Stimulated activated CD4-positive, alpha-beta T cell treated with anti-CD3 and anti-CD28 coated beads, Interleukin-4, amount 100 ng/mL, for 48 hours (primary cell): ENCODE measurements around the gene ADAMTS7.
"Not testable (repeated sequence)": the region's sequence is repeated elsewhere in the genome, so short reads cannot be mapped to it uniquely, and the experiment has no call there.

Experiments used
- DNase-seq, 2 donors: peaks; one replicate each; pipeline ENCODE4 v3.0.0-alpha.2; 2020; ENCODE audit warnings: low read depth in 2 of 2

The ADAMTS7 gene

DNA sequence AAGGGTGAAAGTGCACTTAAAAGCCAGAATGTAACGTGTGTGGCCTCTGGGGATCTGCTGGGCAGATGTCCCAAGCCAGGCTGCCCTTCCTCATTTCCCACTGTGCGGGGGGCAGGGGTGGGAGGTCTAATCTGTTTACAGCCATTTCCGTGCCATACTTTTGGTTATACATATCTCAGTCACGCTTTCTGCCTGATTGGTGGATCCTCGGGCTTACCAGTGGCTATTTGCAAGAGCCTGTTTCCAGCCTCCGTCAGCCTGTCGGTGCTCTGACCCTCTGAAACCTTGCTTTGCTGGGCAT is 58.0 kb downstream of the ADAMTS7 start:
- not testable (repeated sequence) for DNase-seq

GRCh38 chr15:78752492-78753358 is 58.5 kb downstream of the ADAMTS7 start:
- DNase-seq, result no peak

GRCh38 chr15:78751602-78751979 is 59.7 kb downstream of the ADAMTS7 start:
- no peak for DNase-seq

DNA sequence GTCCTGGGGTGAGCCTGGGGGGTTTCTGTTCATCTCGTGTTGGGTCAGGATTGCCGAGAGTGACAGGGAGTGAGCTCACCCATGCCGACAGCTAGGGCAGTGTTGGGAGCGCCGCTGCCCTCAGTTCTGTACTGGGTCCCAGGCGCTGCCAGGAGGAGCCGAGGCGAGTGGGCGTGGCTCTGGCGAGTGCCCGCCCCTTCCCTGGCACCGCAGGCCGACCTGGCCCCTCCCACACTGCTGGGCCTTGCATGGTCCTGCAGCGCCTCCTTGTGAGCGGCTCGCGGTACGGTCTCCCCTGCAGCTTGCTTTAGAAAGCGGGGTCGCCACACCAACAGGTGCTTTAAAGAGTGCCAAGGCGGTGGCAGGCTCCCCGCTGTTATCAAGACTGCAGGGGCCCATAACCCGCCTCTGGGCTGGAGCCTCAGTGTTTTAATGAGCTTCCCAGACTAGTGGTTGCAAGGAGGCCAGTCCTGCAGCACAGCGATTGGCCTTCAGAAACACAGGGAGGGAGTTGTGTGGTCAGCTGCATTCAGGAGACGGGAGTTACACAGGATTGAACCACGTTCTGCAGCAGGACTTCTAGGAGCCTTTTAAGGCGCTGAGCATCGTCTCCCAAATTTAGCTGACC is 60.2 kb downstream of the ADAMTS7 start:
- peak; percentile 90 to 94 for DNase-seq

- DNase-seq, result no peak
These were observed 60.7 kb downstream of the ADAMTS7 start for GRCh38 chr15:78750566-78750965.

DNA sequence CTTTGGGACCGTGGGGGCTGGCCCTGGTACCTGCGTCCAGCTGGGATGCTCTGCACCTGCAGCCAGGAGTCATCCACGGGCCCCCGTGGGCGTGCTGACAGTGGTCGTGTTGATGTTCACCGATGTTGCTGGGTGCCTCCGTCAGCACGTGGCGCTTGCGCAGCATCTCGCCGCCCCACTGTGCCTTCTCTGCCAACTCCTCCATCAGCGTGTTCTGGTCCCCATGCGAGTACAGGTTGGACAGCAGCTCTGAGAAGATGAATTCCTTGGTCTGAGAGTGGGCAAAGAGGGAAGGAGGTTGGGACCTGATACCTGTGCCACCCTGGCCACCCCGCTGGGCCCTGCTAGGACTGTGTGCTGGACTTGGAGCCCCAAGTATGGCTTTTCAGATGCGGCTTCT is 61.4 kb downstream of the ADAMTS7 start:
- DNase-seq, result no peak

- DNase-seq, result not testable (repeated sequence)
These were observed 63.4 kb downstream of the ADAMTS7 start for GRCh38 chr15:78747877-78748276.

DNA sequence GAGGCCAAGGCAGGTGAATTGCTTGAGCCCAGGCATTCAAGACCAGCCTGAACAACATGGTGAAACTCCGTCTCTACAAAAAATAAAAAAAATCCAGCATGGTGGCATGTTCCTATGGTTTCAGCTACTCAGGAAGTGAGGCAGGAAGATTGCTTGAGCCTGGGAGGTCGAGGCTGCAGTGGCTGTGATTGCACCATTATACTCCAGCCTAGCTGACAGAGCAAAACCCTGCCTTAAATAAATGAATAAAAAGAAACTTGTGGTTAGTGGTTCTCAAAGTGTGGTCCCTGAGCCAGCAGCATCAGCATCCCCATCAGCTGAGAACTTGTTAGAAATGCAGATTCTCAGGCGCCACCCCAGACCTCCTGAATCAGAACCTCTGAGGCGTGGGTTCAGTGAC is 69.6 kb downstream of the ADAMTS7 start:
- not testable (repeated sequence) for DNase-seq

- DNase-seq, result no peak
These were observed 70.4 kb downstream of the ADAMTS7 start for GRCh38 chr15:78740904-78741274.

GRCh38 chr15:78739996-78740903 is 71.0 kb downstream of the ADAMTS7 start:
- peak; percentile 70 to 72 for DNase-seq

GRCh38 chr15:78739206-78739605 is 72.1 kb downstream of the ADAMTS7 start:
- no peak for DNase-seq

GRCh38 chr15:78737931-78738558 is 73.2 kb downstream of the ADAMTS7 start:
- DNase-seq, result peak; percentile 36 to 50

- DNase-seq, result no peak
These were observed 74.0 kb downstream of the ADAMTS7 start for GRCh38 chr15:78737187-78737820.

GRCh38 chr15:78736286-78736685 is 75.0 kb downstream of the ADAMTS7 start:
- DNase-seq, result not testable (repeated sequence)

DNA sequence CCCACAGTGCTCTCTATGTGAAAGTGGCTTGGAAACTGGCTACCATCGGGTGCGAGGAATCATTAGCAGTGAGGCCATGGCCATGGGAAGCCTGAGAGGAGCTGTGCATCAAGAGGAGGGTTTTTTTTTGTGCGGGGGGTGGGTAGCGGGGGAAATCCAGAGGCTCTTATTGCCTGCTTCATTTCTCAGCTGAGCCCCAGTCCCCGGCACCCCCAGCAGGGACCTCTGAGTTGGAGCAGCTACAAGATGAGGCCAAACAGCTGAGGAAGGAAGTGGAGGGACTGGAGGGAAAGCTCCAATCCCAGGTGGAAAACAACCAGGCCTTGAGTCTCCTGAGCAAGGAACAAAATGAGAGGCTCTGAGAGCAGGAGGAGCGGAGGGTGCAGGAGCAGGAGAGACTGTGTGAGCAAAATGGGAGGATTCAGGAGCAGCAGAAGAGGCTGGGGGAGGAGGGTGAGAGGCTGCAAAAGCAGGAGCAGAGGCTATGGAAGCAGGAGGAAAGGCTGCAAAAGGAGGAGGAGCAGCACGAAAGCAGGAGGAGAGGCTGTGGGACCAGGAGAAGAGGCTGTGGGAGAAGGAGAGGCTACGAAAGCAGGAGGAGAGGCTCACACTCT is 76.7 kb downstream of the ADAMTS7 start:
- no peak for DNase-seq

DNA sequence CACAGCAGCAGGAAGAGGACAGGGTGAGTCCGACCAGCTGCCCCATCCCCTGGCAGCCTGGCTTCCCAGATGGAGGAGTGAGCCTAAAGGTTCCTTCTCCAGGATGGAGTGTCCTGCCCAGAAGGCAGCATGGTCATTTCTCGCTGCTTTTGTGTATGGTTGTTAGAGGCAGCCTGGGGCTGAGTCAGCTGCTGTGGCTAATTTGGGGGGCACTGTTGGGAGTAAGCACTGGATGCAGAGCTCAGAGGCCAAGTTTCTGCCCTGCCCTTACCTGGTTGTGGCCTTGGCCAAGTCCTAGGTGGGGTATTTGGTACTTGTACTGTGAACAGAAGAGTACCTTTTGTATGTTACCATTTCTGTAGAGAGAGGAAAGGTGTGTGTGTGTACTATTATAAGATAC is 78.6 kb downstream of the ADAMTS7 start:
- DNase-seq, result no peak

GRCh38 chr15:78730955-78731354 is 80.3 kb downstream of the ADAMTS7 start:
- no peak for DNase-seq

DNA sequence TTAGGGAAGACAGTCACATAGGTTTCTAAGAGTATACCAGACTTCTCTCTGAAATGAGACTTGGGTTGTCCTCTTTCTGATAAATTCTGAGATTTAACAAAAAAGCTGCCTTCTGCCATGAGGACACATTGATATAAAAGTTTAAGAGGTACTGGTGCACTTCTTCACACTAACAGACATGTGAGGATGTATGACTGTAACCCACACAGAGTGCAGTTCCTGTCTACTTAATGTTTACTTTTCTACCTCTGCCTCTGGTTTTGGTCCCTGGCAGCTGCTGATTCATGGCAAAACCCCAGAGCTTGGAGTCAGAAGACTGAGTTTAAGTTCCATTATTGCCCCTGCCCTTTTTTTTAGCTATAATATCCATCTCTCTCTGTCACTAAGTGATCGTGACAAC is 82.8 kb downstream of the ADAMTS7 start:
- DNase-seq, result not testable (repeated sequence)

DNA sequence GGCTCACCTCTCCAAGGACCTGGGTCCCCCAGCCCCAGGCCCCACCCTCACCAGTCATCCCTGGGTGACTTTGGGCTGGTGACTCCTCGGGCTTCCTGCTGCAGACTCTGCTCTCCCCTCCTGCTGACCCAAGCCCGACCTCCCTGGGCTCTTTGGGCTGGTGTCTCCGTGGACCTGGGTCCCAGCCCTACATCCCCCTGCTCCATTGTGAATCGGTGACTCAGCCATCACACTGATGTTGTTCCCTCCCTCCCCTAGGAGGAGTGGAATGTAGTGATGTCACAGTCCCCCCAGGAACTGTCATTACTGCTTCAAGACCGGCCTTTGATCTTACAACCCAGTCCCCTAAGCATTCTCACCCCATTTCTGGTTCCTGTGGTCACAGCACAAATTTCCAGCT is 83.7 kb downstream of the ADAMTS7 start:
- DNase-seq, result no peak

- DNase-seq, result peak in 1 of 2 donors; percentile 30
These were observed 84.3 kb downstream of the ADAMTS7 start for GRCh38 chr15:78726870-78727551.
